Dermis microvascular lymphatic vessel endothelial cell (primary cell): ENCODE results near the gene DMAC2L. TPM values are rescaled to one million over a fixed set of nuclear protein-coding genes. Genes with fewer than 3 reads are reported as not detected.
"Not testable (repeated sequence)": the region's sequence is repeated elsewhere in the genome, so short reads cannot be mapped to it uniquely, and the experiment has no call there.

Experiments
- DNase-seq, 2 donors: peaks; one replicate each; pipeline versions ENCODE4 v3.0.0 to v3.0.0-alpha.2; 2010; ENCODE audit warnings: low read depth in 2 of 2
- total RNA-seq: library from RNA; depleted of rRNA; stranded (reverse); fragments of >200 nt; gene quantifications from 2 replicates; pipeline ENCODE4 v1.2.1, GENCODE V29; 2014

Gene DMAC2L, protein sequence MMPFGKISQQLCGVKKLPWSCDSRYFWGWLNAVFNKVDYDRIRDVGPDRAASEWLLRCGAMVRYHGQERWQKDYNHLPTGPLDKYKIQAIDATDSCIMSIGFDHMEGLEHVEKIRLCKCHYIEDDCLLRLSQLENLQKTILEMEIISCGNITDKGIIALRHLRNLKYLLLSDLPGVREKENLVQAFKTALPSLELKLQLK
- 5.4 and 6.0 TPM in 2 replicates for total RNA-seq

GRCh38 chr14:50311972-50312733, at the start of gene DMAC2L, which contains the start of gene L2HGDH:
Gene DMAC2L (plus strand): TSS chr14:50312324. CDS start chr14:50321488, 9,164 bp downstream.
Gene L2HGDH (minus strand): TSS chr14:50312229. CDS start chr14:50312150, 79 bp downstream.
- peak; percentile 65 to 95 for DNase-seq

DNA sequence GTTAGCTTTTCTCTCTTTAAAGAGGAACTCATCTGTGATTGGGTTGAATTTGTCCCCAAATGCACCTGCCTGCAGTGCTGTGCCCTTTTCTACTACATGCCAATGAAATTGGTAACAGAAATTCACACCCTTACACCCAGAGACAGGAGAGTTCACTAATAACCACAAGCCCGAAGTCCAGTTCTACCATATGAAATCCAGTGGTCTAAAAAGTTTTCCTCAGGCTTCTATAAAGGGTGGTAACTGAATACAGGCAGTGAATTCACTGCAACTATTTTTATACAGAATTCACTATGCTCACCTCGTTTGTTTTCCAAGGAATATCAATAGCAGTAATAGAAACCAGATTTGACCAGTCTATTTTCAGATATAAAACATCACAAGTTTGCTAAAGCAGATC, 49.3 kb upstream of the DMAC2L start:
- DNase-seq = no peak

GRCh38 chr14:50263321-50263720, 48.8 kb upstream of the DMAC2L start:
- DNase-seq = no peak

DNA sequence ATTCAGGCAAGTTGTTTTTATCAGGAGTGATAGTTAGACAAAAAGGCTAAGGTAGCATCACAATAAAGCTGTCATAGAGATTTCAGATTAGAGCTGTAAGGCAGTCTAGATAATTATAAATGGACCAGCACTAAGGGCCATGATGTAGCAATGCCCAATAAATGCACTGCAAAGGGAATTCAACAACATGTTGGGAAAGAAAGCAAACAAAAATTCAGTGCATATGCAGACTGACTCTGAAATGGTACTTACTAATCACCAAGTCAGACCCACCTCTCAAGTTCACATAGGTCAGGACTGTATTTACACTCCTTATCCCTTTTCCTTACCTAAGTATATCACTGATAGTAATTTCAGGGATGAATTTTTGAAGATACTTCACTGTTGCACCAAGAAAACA, 47.1 kb upstream of the DMAC2L start:
- no peak for DNase-seq

GRCh38 chr14:50270932-50271331, 41.2 kb upstream of the DMAC2L start:
- no peak for DNase-seq

- DNase-seq = no peak
Measured at GRCh38 chr14:50272498-50272897, 39.6 kb upstream of the DMAC2L start.

DNA sequence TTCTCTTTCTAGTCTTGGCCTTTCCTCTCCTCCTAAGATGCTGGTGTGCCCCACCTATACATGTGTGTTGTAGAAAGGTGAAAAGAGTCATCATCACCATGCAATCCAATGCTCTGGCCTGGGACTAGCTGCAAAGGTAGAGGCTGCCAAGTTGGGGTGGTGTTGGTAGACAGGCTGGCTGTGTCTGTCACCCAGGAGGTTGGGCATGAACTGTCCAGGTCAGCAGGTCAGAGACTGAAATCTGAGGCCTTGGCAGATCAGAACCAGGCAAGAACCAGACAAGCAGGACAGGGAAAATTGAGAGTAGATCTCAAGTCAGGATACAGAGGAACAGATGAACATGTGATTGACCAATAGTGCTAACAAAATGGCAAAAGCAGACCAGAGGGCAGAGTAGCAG, 26.3 kb upstream of the DMAC2L start:
- DNase-seq = no peak

GRCh38 chr14:50288146-50288545, 24.0 kb upstream of the DMAC2L start:
- DNase-seq = no peak

DNA sequence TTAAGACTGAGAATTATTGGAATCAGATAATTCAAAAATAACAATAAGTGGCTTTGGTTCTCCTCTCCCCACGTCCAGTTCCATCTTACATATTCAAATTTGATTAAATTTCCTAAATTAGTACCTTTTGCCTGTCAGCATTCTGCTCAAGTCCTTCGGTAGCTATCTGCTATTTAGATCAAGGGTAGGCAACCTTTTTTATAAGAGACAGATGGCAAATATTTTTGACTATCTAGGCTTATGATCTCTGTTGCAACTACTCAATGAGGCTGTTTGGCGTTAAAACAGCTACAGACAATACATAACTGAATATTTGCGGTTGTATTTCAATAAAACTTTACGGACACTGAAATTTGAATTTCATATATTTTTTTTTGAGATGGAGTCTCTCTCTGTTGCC, 21.8 kb upstream of the DMAC2L start:
- no peak for DNase-seq

- no peak for DNase-seq
Measured at GRCh38 chr14:50299585-50299984, 12.5 kb upstream of the DMAC2L start.

DNA sequence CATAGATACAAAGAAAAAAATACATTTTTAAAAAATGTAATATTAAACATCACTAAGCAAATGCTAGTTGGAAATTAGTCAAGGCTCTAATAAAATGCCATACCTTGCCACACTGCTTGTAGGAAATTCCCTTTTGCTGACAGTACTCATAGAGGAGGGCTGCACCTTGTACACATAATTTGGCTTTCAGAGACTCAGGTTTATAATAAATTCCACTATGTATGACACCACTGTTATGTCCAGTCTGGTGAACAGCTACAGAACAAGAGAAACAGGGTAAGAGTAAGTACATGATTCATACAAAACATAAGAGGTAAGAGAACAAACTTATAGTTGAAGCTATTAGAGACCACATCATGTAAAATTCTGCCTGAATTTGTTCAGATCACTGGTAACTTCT, 10.2 kb upstream of the DMAC2L start:
- no peak for DNase-seq

GRCh38 chr14:50303744-50304471, 8.2 kb upstream of the DMAC2L start:
- no peak for DNase-seq

- DNase-seq = no peak
Measured at GRCh38 chr14:50308363-50308915, 3.7 kb upstream of the DMAC2L start.

- DNase-seq = no peak
Measured at GRCh38 chr14:50310445-50310844, 1.7 kb upstream of the DMAC2L start.

DNA sequence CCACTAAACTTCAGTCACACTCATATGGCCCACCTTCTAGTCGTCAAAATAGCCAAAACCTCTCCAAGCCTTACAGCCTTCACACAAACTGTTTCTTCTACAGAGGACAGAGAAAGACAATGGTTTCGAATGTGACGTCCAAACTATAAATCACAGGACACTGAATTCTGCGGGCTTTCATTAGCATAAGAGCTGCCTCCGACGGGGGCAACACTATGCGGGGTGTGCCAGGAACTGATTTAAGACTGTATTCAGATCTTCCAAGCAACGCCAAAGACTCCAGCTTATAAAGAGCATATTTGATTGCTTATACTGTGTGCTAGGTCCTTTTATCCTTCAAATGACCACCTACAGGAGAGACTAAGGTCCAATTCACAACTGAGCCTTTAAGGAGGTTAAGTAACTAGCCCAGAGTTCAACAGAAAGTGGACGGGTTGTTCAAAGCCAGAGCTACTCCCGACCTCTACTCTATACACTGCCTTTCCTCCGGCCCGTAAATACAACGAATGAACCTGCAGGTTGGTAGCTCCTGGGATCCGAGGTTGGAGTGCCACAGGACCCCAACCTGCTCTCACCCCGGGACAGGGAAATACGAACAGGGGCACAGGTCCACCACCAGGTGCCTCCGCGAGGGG, 670 bp upstream of the DMAC2L start:
- DNase-seq = no peak

DNA sequence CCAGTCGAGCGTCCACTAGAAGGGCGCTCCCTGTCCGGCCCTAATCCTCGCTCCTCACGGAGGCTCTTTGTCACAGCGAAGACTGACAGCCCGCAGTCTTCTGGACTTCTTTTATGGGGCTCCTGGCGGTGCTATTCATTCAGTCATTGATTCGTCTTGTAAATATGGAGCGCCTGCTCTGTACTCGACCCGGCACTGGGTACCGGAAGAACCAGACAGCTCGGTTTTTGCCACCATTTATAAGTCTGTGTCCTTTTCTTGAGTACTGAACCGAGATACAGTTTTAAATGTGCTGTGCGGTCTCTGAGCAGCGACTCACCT, 570 bp downstream of the DMAC2L start:
- DNase-seq = no peak

GRCh38 chr14:50314098-50314497, 2.0 kb downstream of the DMAC2L start:
- not testable (repeated sequence) for DNase-seq

DNA sequence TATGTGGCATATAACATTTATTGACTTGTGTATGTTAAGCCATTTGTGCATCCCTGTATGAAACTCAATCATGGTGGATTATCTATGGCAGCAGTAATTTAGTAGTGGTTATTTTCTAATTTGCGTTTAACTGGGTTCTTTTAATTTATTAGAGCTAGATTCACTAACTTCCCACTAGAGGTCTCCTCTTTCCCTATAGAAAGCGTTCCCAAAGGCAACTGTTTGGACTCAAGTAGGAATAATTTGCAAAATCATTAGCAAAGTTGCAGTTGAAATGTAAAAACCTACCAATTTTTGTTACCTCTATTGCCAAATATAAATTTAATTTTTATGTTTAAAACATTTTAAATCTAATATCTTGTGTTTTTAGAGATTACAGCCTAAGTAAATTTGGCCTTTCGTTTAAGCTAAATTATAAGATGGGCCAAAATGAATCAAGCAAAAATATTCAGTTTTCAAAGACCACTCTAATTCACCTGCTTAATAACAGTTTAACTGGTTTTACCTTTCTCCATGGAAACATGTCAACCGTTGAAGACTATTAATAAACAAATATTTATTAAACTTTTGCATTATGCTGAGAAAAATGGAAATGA, 6.0 kb downstream of the DMAC2L start:
- DNase-seq = peak; percentile 51 to 66

DNA sequence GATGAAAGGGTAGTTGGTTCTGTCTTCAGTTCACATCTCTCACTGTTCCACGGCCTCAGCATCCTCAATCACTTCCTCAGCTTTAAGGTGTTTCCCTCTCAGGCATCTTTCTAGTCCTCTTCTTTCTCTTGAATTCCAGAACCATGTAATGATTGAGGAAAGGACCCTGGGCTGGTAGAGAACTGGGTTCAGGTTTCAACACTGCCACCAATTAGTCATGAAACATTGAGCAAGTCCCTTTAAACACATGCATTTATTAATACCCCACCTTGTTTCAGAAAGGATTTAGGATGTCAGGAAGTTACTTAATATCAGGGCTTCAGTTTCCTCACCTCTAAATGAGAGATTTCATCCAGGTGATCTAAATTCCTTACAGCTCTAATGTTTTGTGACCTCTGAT, 7.2 kb downstream of the DMAC2L start:
- DNase-seq = no peak

DNA sequence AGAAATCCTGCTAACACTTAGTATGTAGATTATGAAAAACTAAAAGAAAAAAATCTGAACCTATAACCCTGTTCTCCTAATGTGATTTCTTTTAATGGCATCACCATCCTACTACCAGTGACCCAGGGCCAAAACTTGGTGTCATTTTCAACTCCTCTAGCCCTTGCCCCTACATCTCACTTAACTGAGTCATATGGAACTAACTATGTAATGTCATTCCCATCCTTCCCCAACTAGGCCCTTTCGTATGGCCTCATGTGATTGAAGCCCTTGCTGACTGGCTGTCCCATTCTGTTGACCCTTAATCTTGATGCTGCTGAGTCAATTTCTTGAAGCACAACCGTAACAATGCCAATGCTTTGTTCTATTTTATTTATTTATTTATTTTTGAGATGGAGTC, 7.6 kb downstream of the DMAC2L start:
- DNase-seq = no peak

DNA sequence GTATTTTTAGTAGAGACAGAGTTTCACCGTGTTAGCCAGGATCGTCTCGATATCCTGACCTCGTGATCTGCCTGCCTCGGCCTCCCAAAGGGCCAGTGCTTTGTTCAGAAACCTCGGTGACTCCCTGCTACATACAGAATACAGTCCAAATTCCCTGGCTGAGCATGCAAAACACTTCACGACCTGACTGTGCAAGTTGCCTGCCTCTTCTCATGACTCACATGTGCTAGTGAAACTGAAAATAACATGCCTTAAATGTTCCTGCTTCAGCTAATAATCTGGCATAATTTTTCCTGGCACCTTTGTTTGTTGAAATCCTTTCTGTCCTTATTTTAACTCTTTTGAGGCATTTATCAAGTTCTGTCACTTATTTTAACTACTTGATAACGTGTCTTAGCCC, 8.2 kb downstream of the DMAC2L start:
- DNase-seq = peak; percentile 38 to 41
